Hematopoietic multipotent progenitor cell treated with erythropoietin and hydrocortisone succinate and interleukin-3 and kit ligand, for 17 days (in vitro differentiated cells): ENCODE data around the gene DHX40.
"Not testable (repeated sequence)": the region's sequence is repeated elsewhere in the genome, so short reads cannot be mapped to it uniquely, and the experiment has no call there.

Experiments
- DNase-seq: peaks from one replicate; pipeline ENCODE4 v3.0.0-alpha.2; 2015; ENCODE audit warnings: low spot score

DHX40 gene

GRCh38 chr17:59629174-59629573, 63.8 kb downstream of the DHX40 start:
- DNase-seq = no peak

- no peak for DNase-seq
These were observed 65.9 kb downstream of the DHX40 start for GRCh38 chr17:59631276-59631675.

GRCh38 chr17:59632398-59632797, 67.0 kb downstream of the DHX40 start:
- DNase-seq = no peak

GRCh38 chr17:59633658-59634359, 68.4 kb downstream of the DHX40 start:
- DNase-seq = no peak

DNA sequence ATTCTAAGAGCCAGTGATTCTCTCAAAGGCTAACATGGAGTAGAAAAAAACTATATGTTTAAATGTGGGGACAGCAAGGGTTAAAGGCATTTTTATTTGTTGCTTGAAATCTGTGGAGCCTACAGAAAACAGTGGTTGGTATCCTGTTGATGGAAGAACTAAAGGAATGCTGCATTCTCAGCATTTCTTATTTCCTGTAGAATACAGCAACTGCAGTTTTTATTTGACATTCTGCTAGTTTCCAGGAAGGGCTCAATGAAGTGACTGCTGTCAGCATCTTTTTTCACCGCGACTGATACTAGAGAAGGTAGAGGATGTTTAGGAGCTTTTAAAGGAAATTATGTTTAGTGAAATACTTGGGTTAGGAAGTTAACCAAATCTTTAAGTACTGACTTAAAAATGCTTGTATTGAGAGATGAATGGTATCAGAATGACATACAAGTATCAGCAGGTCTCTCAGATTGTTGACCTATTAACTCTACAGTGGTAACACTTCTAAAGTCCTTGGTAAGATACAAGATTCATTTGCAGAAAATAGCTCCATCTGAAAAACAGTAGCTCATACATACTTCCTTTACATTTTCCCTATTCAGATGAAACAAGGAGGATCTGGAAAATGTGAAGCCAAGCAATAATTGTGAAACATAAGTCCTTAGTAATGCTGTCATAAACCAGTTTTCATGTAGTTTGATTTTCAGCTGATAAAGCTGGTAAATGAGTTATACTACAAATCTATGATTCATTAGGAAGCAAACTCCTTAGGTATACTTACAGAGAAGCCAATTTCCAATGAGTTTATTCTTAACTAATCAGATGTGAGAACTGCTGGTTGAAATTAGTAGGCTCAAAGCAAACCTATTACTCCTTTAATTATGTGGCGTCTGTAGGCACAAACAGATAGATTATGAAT, 69.5 kb downstream of the DHX40 start:
- peak; percentile 45 for DNase-seq

GRCh38 chr17:59637611-59638310, 72.4 kb downstream of the DHX40 start:
- DNase-seq = peak; percentile 84

- peak; percentile 46 for DNase-seq
These were observed 73.1 kb downstream of the DHX40 start for GRCh38 chr17:59638553-59638952.

DNA sequence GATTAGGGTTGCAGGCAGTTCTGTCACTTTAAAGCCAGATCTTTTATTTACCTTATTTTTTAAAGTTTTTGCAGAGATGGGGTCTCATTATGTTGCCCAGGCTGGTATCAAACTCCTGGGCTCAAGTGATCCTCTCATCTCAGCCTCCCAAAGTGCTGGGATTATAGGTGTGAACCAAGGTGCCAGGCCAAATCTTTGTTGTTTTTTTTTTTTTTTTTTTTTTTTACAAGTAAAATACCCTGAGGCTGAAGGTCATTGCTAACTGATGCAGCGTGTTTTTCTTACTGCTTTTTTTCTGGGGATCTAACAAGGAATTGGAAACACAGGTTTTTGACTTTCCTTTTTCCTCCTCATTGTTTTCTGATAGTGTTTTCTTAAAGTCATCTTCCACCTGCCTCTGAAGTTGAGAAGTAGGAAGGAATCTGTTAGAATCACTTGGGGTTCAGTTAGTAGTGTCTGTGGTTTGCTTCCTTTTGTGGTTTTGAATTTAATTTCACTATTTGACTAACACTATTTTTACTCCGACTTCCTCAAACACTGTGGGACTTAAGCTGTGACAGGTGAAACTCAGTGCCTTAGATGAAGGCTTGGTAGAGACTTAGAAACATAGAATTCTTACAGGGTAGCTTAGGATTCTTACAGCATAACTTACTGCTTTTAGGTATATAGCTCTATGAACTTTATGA, 76.5 kb downstream of the DHX40 start:
- DNase-seq = no peak

DNA sequence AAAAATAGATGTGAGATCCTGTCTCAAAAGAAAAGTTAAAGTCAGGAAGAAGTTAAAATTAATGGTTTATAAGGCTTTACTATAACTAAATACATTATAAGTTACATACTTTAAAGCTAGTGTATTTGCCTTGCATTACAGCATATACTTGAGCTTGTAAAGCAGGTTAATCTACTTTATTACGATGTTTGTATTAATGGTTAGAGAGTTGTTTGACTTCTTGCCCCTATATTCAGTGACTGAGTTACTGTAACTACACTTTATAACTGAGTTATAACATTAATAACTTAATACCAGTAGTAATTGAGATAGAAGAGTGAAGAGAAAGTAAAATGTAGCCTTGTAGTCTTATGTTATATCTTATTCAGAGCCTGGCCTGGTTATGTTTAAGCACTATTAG, 77.2 kb downstream of the DHX40 start:
- no peak for DNase-seq

- no peak for DNase-seq
These were observed 78.0 kb downstream of the DHX40 start for GRCh38 chr17:59643159-59644140.

GRCh38 chr17:59647288-59647687, 81.9 kb downstream of the DHX40 start:
- DNase-seq = no peak

- no peak for DNase-seq
These were observed 84.5 kb downstream of the DHX40 start for GRCh38 chr17:59649886-59650285.

DNA sequence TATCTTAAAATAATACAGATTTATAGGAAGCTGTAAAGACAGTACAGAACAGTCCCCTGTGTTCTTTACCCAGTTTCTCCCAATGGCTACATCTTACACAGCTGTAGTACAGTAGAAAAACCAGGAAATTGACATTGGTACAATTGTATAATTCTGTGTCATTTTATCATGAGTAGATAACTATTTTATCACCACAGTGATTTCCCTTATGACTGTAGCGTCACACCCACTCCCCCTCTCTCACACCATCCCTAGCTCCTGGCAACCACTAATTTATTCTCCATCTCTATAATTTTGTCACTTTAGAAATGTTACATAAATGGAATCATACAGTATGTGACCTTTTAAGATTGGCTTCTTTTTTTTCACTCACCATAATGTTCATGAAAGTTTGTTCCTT, 85.2 kb downstream of the DHX40 start:
- no peak for DNase-seq

DNA sequence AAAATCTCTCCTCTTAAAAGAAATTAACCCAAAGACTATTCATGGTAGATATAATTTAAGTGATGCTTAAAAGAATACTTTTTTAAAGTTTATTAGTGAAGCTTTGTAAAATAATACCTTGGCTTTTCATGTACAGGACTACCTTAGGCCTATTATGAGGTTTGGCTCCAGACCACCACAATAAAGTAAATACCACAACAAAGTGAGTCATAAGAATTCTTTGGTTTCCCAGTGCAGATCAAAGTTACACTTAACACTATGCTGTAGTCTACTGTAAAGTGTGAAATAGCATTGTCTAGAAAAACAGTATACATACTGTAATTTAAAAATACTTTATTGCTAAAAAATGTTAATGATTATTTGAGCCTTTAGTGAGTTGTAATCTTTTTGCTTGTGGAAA, 85.9 kb downstream of the DHX40 start:
- no peak for DNase-seq

- DNase-seq = no peak
These were observed 86.7 kb downstream of the DHX40 start for GRCh38 chr17:59652119-59652518.

- not testable (repeated sequence) for DNase-seq
These were observed 91.2 kb downstream of the DHX40 start for GRCh38 chr17:59656624-59657023.
